ENCODE data around the gene EZH2. TPM values are rescaled to one million over a fixed set of nuclear protein-coding genes. Genes with fewer than 3 reads are reported as not detected.

The EZH2 gene
- total RNA-seq, 1 donor from 2014 or later, result 10.6 TPM

- no peak overlapping the region for H3K27ac Mint-ChIP-seq (ENCODE audit: unreplicated experiment)
- H3K9me3 Mint-ChIP-seq (ENCODE audit: low read depth), result no peaks in the 10 kb centered on the region
- H3K36me3 Mint-ChIP-seq (ENCODE audit: low read depth), result peaks cover 7% of the 10 kb centered on the region
- peaks cover 19% of the 10 kb centered on the region for H3K4me1 Mint-ChIP-seq (ENCODE audit: low read depth)
- DNase-seq (ENCODE audit: low spot score), result no peak
- H3K27me3 Mint-ChIP-seq (ENCODE audit: low read depth), result no peaks in the 10 kb centered on the region
- no peak overlapping the region for H3K4me3 Mint-ChIP-seq (ENCODE audit: unreplicated experiment)
- TF ChIP-seq, protein P1, sequence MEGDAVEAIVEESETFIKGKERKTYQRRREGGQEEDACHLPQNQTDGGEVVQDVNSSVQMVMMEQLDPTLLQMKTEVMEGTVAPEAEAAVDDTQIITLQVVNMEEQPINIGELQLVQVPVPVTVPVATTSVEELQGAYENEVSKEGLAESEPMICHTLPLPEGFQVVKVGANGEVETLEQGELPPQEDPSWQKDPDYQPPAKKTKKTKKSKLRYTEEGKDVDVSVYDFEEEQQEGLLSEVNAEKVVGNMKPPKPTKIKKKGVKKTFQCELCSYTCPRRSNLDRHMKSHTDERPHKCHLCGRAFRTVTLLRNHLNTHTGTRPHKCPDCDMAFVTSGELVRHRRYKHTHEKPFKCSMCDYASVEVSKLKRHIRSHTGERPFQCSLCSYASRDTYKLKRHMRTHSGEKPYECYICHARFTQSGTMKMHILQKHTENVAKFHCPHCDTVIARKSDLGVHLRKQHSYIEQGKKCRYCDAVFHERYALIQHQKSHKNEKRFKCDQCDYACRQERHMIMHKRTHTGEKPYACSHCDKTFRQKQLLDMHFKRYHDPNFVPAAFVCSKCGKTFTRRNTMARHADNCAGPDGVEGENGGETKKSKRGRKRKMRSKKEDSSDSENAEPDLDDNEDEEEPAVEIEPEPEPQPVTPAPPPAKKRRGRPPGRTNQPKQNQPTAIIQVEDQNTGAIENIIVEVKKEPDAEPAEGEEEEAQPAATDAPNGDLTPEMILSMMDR (IDR thresholded peaks at IDR 0.05), result no peak
These were observed 114.1 kb downstream of the EZH2 start for GRCh38 chr7:148770004-148770403.

DNA sequence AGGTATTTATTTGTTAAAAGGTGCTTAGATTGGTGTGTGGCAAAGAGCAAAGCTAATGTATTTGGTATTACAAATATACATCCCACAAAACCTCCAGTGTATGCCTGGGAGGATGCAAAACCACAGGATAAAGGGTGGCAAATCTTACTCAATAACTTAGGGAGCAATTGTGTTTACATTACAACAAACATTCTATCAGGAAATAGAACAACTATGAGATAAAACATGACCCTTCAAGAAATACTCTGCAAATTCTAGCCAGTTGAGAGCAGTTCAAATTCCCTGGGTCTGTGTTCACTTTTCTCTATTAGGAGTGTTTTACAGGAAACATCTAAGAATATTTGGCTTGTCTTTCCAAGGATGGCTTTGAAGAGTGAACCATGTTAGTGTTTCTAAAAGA, 120.5 kb downstream of the EZH2 start:
- H3K27ac Mint-ChIP-seq (ENCODE audit: unreplicated experiment), result no peak overlapping the region
- H3K36me3 Mint-ChIP-seq (ENCODE audit: low read depth), result peaks cover 9% of the 10 kb centered on the region
- no peaks in the 10 kb centered on the region for H3K27me3 Mint-ChIP-seq (ENCODE audit: low read depth)
- no peak overlapping the region for H3K4me3 Mint-ChIP-seq (ENCODE audit: unreplicated experiment)
- no peaks in the 10 kb centered on the region for H3K4me1 Mint-ChIP-seq (ENCODE audit: low read depth)
- no peaks in the 10 kb centered on the region for H3K9me3 Mint-ChIP-seq (ENCODE audit: low read depth)
- TF ChIP-seq, protein P1 (IDR thresholded peaks at IDR 0.05), result no peak
- DNase-seq (ENCODE audit: low spot score), result no peak

DNA sequence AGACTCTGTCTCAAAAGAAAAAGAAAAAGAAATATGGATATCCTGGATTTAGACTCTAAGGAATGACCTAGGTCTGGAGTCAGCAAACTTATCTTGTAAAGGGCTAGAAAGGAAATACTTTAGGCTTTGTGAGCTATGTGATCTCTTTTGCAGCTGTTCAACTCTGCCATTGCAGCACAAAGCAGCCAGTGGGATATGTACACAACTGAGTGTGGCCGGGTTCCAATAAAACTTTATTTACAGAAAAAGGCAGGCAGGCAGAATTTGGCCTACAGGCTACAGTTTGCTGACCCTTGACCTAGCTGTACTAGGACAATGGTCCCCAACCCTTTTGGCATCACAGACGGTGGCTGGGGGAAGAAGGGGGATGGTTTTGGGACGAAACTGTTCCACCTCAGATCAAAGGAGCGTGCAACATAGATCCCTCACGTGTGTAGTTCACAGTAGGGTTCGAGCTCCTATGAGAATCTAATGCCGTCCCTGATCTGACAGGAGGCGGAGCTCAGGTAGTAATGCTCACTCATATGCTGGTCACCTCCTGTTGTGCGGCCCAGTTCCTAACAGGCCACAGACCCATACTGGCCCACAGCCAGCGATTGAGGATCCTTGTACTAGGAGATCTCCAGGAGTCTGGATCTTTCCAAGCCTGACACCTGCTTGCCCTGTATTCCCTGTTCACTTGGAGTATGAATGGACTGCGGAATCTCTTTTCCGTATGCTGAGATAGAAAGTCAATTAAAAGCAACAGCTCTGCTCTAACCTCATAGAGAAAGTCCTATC, 122.4 kb downstream of the EZH2 start:
- Mint-ChIP-seq H3K27ac (ENCODE audit: unreplicated experiment) (no peak overlapping the region), H3K4me1 (ENCODE audit: low read depth) (no peaks in the 10 kb centered on the region), H3K9me3 (ENCODE audit: low read depth) (no peaks in the 10 kb centered on the region), H3K4me3 (ENCODE audit: unreplicated experiment) (no peak overlapping the region), H3K36me3 (ENCODE audit: low read depth) (peaks cover 9% of the 10 kb centered on the region), H3K27me3 (ENCODE audit: low read depth) (no peaks in the 10 kb centered on the region)
- DNase-seq (ENCODE audit: low spot score), result no peak
- TF ChIP-seq, protein P1 (IDR thresholded peaks at IDR 0.05), result no peak

Other genes with a start within 250 kb of the EZH2 start
- 34.7 to 41.1 TPM (median 39.7 TPM) in 3 replicates for gene CUL1, start 185.4 kb downstream of the EZH2 start, total RNA-seq
- 135 to 411 TPM (median 140 TPM) in 3 replicates for gene PDIA4, start 144.2 kb upstream of the EZH2 start, total RNA-seq
- gene ZNF786, start 206.4 kb upstream of the EZH2 start, total RNA-seq, result 7.2 to 7.7 TPM (median 7.3 TPM) in 3 replicates
- 4.0 to 4.5 TPM (median 4.1 TPM) in 3 replicates for gene ZNF425, start 242.0 kb upstream of the EZH2 start, total RNA-seq

Data from chondrocyte (in vitro differentiated cells).